K562 (cell line): ENCODE measurements around the gene SLCO3A1. TPM values are rescaled to one million over a fixed set of nuclear protein-coding genes. Genes with fewer than 3 reads are reported as not detected.

Experiments used
- ATAC-seq: fragments of 200-7000 bp; cut with Tn5 transposase; 3 replicates; pipeline ENCODE4 v1.9.1; 2020; ENCODE audit warnings: moderate library complexity
- BruUV-seq: library from RNA; stranded (reverse); fragments of 400-500 nt; replicated peaks from 2 replicates; lab custom pipeline; 2021; lab: Mats Ljungman, UMichigan
- CTCF ChIA-PET: fragments of 300-600 bp; formaldehyde crosslinking; extraction: SDS; loops from one replicate; lab custom pipeline; 2021; ENCODE audit warnings: low intra/inter-chr PET ratio; lab: Yijun Ruan, JAX
- POLR2A ChIA-PET: fragments of 300-600, 350-650 bp; sonication (Branson Sonifier 250); formaldehyde crosslinking; extraction: SDS; loops from one replicate; lab custom pipeline; 2021; ENCODE audit warnings: antibody characterized with exemption, inconsistent platforms; lab: Yijun Ruan, JAX
- DNase-seq, 4 experiments: peaks; one replicate each; pipeline versions ENCODE4 v3.0.0 to v3.0.0-alpha.2; 2011 to 2018; ENCODE audit warnings: low spot score in 3 of 4, mixed read lengths in 3 of 4; ENCODE audit errors: extremely low read depth in 1 of 4
- FAIRE-seq: peaks from 2 replicates; lab custom pipeline; 2011; peaks lifted over from hg19 to GRCh38; lab: Jason Lieb, UNC
- H2AFZ ChIP-seq: 2 replicates; pipeline ENCODE4 v1.6.0; 2011; ENCODE audit warnings: low read depth, low read length, control low read depth, inconsistent platforms
- H3K27ac ChIP-seq: fragments of 200-600 bp; 3 replicates; pipeline ENCODE4 v1.8.0; 2011; ENCODE audit warnings: low read depth, mild to moderate bottlenecking, control low read depth, inconsistent platforms, low read length, moderate library complexity, mixed read lengths; ENCODE audit errors: extremely low read depth
- H3K27me3 ChIP-seq, 2 experiments: fragments of 300-600 bp in 1 of 2; 2 replicates in 1 of 2; 3 replicates in 1 of 2; pipeline versions ENCODE4 v1.6.0 to v1.8.0; 2011; ENCODE audit warnings: inconsistent platforms in 2 of 2, low read length in 2 of 2, mild to moderate bottlenecking in 1 of 2, mixed read lengths in 1 of 2, moderate library complexity in 1 of 2; ENCODE audit not compliant: control insufficient read depth in 2 of 2, insufficient read depth in 2 of 2
- H3K36me3 ChIP-seq: fragments of 300-600 bp; 3 replicates; pipeline ENCODE4 v1.8.0; 2011; ENCODE audit warnings: mild to moderate bottlenecking, low read length, inconsistent platforms; ENCODE audit not compliant: control insufficient read depth, insufficient read depth
- H3K4me1 ChIP-seq, 2 experiments: fragments of 200-600 bp in 1 of 2; replicated peaks in 1 of 2; 2 replicates in 1 of 2; 3 replicates in 1 of 2; pipeline versions ENCODE4 v1.5.1 to v1.8.0; 2011; ENCODE audit warnings: inconsistent platforms in 2 of 2, low read length in 2 of 2, mild to moderate bottlenecking in 1 of 2, mixed read lengths in 1 of 2, moderate library complexity in 1 of 2; ENCODE audit not compliant: control insufficient read depth in 2 of 2, insufficient read depth in 2 of 2
- H3K4me2 ChIP-seq: 2 replicates; pipeline ENCODE4 v1.6.1; 2011; ENCODE audit warnings: low read length, control low read depth, inconsistent platforms, mixed read lengths; ENCODE audit not compliant: insufficient read depth
- H3K4me3 ChIP-seq: fragments of 200-600 bp; sonication (generic), shearing (Covaris generic); 2 replicates; pipeline ENCODE4 v1.5.1; 2016; ENCODE audit warnings: control low read depth, inconsistent platforms
- H3K79me2 ChIP-seq: fragments of 200-600 bp; 3 replicates; pipeline ENCODE4 v1.8.0; 2011; ENCODE audit warnings: low read length, inconsistent platforms; ENCODE audit not compliant: control insufficient read depth, insufficient read depth
- H3K9ac ChIP-seq, 2 experiments: 2 replicates each; pipeline versions ENCODE4 v1.6.0 to v1.6.1; 2011; ENCODE audit warnings: low read depth in 2 of 2, low read length in 2 of 2, control low read depth in 1 of 2, inconsistent platforms in 1 of 2, mild to moderate bottlenecking in 1 of 2, mixed read lengths in 1 of 2; ENCODE audit not compliant: insufficient read depth in 1 of 2
- H3K9me1 ChIP-seq: one replicate; pipeline ENCODE4 v1.6.0; 2011; ENCODE audit warnings: inconsistent platforms, mild to moderate bottlenecking, low read length, moderate library complexity; ENCODE audit not compliant: control insufficient read depth, insufficient read depth
- H3K9me3 ChIP-seq: replicated peaks from 2 replicates; pipeline ENCODE4 v1.5.1; 2011; ENCODE audit warnings: low read depth, low read length, inconsistent platforms; ENCODE audit not compliant: control insufficient read depth, insufficient read depth
- H4K20me1 ChIP-seq: replicated peaks from 2 replicates; pipeline ENCODE4 v1.6.1; 2011; ENCODE audit warnings: low read length, inconsistent platforms, mixed read lengths; ENCODE audit not compliant: control insufficient read depth, insufficient read depth
- BRD9 ChIP-seq: fragments of 450-650 bp; IDR thresholded peaks from 2 replicates; pipeline ENCODE4 v1.6.1; 2018; ENCODE audit warnings: low read depth; ENCODE audit not compliant: partially characterized antibody
- CHD2 ChIP-seq: IDR thresholded peaks from 2 replicates; pipeline ENCODE4 v1.6.1; 2011; ENCODE audit warnings: low read depth, low read length
- CUX1 ChIP-seq: fragments of 200-800 bp; sonication (Bioruptor generic); IDR thresholded peaks from 2 replicates; pipeline ENCODE4 v1.6.1; 2016; ENCODE audit warnings: missing genetic modification characterization, missing compliant biosample characterization
- FOXM1 ChIP-seq, 2 experiments: fragments of 450-650 bp in 1 of 2; sonication (generic) in 1 of 2; formaldehyde crosslinking in 1 of 2; IDR thresholded peaks; 2 replicates each; pipeline versions ENCODE4 v1.6.1 to v1.9.0; 2017 to 2022; ENCODE audit warnings: low read depth in 2 of 2, mild to moderate bottlenecking in 2 of 2, missing genetic modification reagents in 1 of 2, moderate library complexity in 1 of 2
- GABPB1 ChIP-seq: sonication (generic); formaldehyde crosslinking; IDR thresholded peaks from 2 replicates; pipeline ENCODE4 v1.8.0; 2022; ENCODE audit warnings: mild to moderate bottlenecking, missing genetic modification reagents
- HLTF ChIP-seq: fragments of 450-650 bp; IDR thresholded peaks from 2 replicates; pipeline ENCODE4 v1.6.1; 2016
- IFI16 ChIP-seq: fragments of 250-450 bp; sonication (Bioruptor Pico); IDR thresholded peaks from 2 replicates; pipeline ENCODE4 v2.1.2; 2022; ENCODE audit warnings: mild to moderate bottlenecking, inconsistent platforms
- MIER1 ChIP-seq: fragments of 450-650 bp; IDR thresholded peaks from 2 replicates; pipeline ENCODE4 v1.6.1; 2016; ENCODE audit warnings: antibody characterized with exemption, mild to moderate bottlenecking, low read depth
- NRF1 ChIP-seq, 2 experiments: fragments of 450-650 bp; IDR thresholded peaks in 1 of 2; conservative IDR thresholded peaks in 1 of 2; 2 replicates each; pipeline ENCODE4 v1.6.1; 2014; ENCODE audit warnings: mild to moderate bottlenecking in 2 of 2
- RBM14 ChIP-seq: fragments of 200-400 bp; formaldehyde crosslinking; IDR thresholded peaks from 2 replicates; pipeline ENCODE4 v1.6.1; 2018; ENCODE audit warnings: low read depth, mild to moderate bottlenecking, low read length, moderate library complexity, borderline replicate concordance; ENCODE audit not compliant: insufficient read depth
- SREBF2 ChIP-seq: sonication (generic); formaldehyde crosslinking; IDR thresholded peaks from 2 replicates; pipeline ENCODE4 v1.4.0; 2020; ENCODE audit warnings: mild to moderate bottlenecking, missing genetic modification reagents
- TEAD2 ChIP-seq: fragments of 450-650 bp; IDR thresholded peaks from 2 replicates; pipeline ENCODE4 v1.6.1; 2016; ENCODE audit warnings: missing genetic modification characterization, control low read depth, missing compliant biosample characterization
- ZBTB33 ChIP-seq: sonication (generic); formaldehyde crosslinking; IDR thresholded peaks from 2 replicates; pipeline ENCODE4 v1.8.1; 2023; ENCODE audit warnings: mild to moderate bottlenecking, missing genetic modification reagents
- WGBS: fragments of 100-300 bp; shearing (Covaris generic); methylation state at CpG from one replicate; pipeline ENCODE4 v1.1.6; 2016; ENCODE audit warnings: low coverage, mixed read lengths; ENCODE audit not compliant: insufficient coverage; ENCODE audit errors: missing lambda C conversion rate; 5-methylcytosine and 5-hydroxymethylcytosine counted together
- in situ Hi-C: fragments of 300-500 bp; cut with MboI; formaldehyde crosslinking; loops from 4 replicates; pipeline ENCODE4 v1.15.0; 2018; ENCODE audit warnings: inconsistent platforms, mixed read lengths
- intact Hi-C: fragments of 100-400 bp; cut with micrococcal nuclease; formaldehyde crosslinking; loops from 2 replicates; pipeline ENCODE4 v1.14.2; 2022
- polyA plus RNA-seq, 8 experiments: library from polyadenylated mRNA; depleted of rRNA in 4 of 8; stranded (reverse) in 5 of 8; unstranded in 3 of 8; fragments of >200 nt; fragmentation: Nextera tagmentation in 2 of 8; fragmentation: Illumina TruSeq in 1 of 8; extraction: Ambion mirVana in 2 of 8; extraction: Trizol in 1 of 8; gene quantifications; 2 replicates each; pipeline versions ENCODE4 v1.2.1 to v1.2.3, GENCODE V29; 2011 to 2014; ENCODE audit warnings: inconsistent platforms in 1 of 8, missing spikeins in 1 of 8
- total RNA-seq, 7 experiments: library from RNA; depleted of rRNA in 6 of 7; stranded (reverse); fragments of >200 nt in 6 of 7; fragmentation: Illumina TruSeq in 2 of 7; extraction: Trizol in 2 of 7; gene quantifications; 2 replicates each; pipeline versions ENCODE4 v1.2.1 to v1.2.3, GENCODE V29; 2011 to 2021; ENCODE audit warnings: low replicate concordance in 1 of 7

The SLCO3A1 gene
- total and polyA plus RNA-seq, 9 of the 15 experiments (the other 6 are each of a cell fraction or from before 2014, with no cell fraction given): 0.01 to 0.84 (median 0.06) TPM; not detected in 3

GRCh38 chr15:91891788-91892345 is 38.4 kb downstream of the SLCO3A1 start (continued):
- TF ChIP-seq BRD9: no peak
- TF ChIP-seq CUX1: no peak
- TF ChIP-seq SREBF2 (CRISPR knock-in tag): no peak
- no peak for TF ChIP-seq MIER1
- TF ChIP-seq NRF1 (conservative IDR thresholded peaks at IDR 0.05 in 1 of 2, IDR thresholded peaks at IDR 0.05 in 1 of 2): no peak
- TF ChIP-seq, all 486 proteins: peak for 0

GRCh38 chr15:91892436-91892835 is 38.9 kb downstream of the SLCO3A1 start:
- no TSS peak for BruUV-seq
- FAIRE-seq: no peak
- no peaks in the 10 kb centered on the region for H4K20me1 ChIP-seq
- 0% methylated on average over 5 of the region's 5 CpGs for WGBS
- H3K4me2 ChIP-seq: no peak overlapping the region
- H3K4me1 ChIP-seq: no peaks in the 10 kb centered on the region
- no peak for TF ChIP-seq FOXM1 (IDR thresholded peaks at IDR 0.05; ENCODE audit: low read depth)
- no peak for TF ChIP-seq FOXM1 (CRISPR knock-in tag; IDR thresholded peaks at IDR 0.05; ENCODE audit: low read depth)
- TF ChIP-seq RBM14: no peak
- no peak for TF ChIP-seq GABPB1
- no peak for TF ChIP-seq ZBTB33 (CRISPR knock-in tag)
- TF ChIP-seq TEAD2 (tag): no peak
- no peak for TF ChIP-seq IFI16 (CRISPR knock-in tag)
- TF ChIP-seq HLTF: no peak
- TF ChIP-seq CHD2: no peak
- TF ChIP-seq, all 486 proteins: peak for 0
- in situ Hi-C loops: no loop called here
- Histone ChIP-seq H3K79me2 (no peaks in the 10 kb centered on the region), H2AFZ (no peak overlapping the region), H3K9ac (no peak overlapping the region), H3K27me3 (peaks cover 0 to 7% of the 10 kb centered on the region in 2 experiments; a peak in 1 of 5 replicates), H3K27ac (no peak overlapping the region), H3K4me3 (no peak overlapping the region), H3K9me1 (no peaks in the 10 kb centered on the region), H3K36me3 (no peaks in the 10 kb centered on the region), H3K9me3 (no peaks in the 10 kb centered on the region)
- intact Hi-C loops: no loop called here
- DNase-seq (no peak), ATAC-seq (no peak)
- ChIA-PET POLR2A (interaction anchor here (0.6 kb wide), 1 partner anchor 39 kb away, joined by 3 read pairs; no protein-coding TSS in a partner anchor), CTCF (no interaction called here)
